Hepatocyte (in vitro differentiated cells): ENCODE results near the gene OXSR1.

Experiments
- EZH2 ChIP-seq: fragments of 200-600 bp; sonication (generic); IDR thresholded peaks from 2 replicates; pipeline ENCODE4 v1.6.1; 2016; ENCODE audit warnings: antibody characterized with exemption, mild to moderate bottlenecking, borderline replicate concordance
- TF ChIP-seq, protein P1 (sequence below): fragments of 200-600 bp; sonication (generic); IDR thresholded peaks from 2 replicates; pipeline ENCODE4 v1.5.1; 2016; ENCODE audit warnings: antibody characterized with exemption, mild to moderate bottlenecking; ENCODE audit not compliant: poor library complexity

DNA sequence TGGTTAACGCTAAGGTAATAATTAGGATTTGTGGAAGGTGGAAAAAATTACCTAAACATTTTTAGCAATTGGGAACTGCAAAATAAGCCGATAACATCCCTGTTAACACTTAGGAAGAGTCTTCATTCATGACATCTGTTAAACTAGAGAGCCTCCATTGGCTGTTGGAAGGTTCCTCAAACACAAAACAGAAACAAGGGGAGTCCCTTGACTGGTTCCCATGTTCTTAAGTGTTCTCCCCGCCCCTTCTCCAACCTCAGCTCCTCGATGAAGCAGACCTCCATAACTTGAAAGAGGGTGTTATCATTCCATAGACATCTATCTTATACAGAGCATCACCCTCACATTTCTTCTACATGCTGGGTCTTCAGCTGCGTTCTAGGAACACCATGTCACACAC, 102.8 kb downstream of the OXSR1 start:
- no peak for TF ChIP-seq EZH2
- TF ChIP-seq, protein P1, sequence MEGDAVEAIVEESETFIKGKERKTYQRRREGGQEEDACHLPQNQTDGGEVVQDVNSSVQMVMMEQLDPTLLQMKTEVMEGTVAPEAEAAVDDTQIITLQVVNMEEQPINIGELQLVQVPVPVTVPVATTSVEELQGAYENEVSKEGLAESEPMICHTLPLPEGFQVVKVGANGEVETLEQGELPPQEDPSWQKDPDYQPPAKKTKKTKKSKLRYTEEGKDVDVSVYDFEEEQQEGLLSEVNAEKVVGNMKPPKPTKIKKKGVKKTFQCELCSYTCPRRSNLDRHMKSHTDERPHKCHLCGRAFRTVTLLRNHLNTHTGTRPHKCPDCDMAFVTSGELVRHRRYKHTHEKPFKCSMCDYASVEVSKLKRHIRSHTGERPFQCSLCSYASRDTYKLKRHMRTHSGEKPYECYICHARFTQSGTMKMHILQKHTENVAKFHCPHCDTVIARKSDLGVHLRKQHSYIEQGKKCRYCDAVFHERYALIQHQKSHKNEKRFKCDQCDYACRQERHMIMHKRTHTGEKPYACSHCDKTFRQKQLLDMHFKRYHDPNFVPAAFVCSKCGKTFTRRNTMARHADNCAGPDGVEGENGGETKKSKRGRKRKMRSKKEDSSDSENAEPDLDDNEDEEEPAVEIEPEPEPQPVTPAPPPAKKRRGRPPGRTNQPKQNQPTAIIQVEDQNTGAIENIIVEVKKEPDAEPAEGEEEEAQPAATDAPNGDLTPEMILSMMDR = no peak
